ENCODE measurements around the gene ZCCHC7. TPM values are rescaled to one million over a fixed set of nuclear protein-coding genes. Genes with fewer than 3 reads are reported as not detected.

The ZCCHC7 gene
- total RNA-seq, 1 donor from 2014 or later = 20.9 TPM

GRCh38 chr9:37284636-37285035 is 164.3 kb downstream of the ZCCHC7 start:
- ATAC-seq = no peak
- H3K9me3 ChIP-seq = no peaks in the 10 kb centered on the region
- H3K27ac ChIP-seq = no peak overlapping the region
- intact Hi-C loops (cut with DNase I) = no loop called here
- no peak overlapping the region for H3K4me3 ChIP-seq
- H3K27me3 ChIP-seq = no peaks in the 10 kb centered on the region
- TF ChIP-seq CTCF (IDR thresholded peaks at IDR 0.05) = no peak
- DNase-seq = no peak
- no peaks in the 10 kb centered on the region for H3K36me3 ChIP-seq
- H3K4me1 ChIP-seq = no peaks in the 10 kb centered on the region

DNA sequence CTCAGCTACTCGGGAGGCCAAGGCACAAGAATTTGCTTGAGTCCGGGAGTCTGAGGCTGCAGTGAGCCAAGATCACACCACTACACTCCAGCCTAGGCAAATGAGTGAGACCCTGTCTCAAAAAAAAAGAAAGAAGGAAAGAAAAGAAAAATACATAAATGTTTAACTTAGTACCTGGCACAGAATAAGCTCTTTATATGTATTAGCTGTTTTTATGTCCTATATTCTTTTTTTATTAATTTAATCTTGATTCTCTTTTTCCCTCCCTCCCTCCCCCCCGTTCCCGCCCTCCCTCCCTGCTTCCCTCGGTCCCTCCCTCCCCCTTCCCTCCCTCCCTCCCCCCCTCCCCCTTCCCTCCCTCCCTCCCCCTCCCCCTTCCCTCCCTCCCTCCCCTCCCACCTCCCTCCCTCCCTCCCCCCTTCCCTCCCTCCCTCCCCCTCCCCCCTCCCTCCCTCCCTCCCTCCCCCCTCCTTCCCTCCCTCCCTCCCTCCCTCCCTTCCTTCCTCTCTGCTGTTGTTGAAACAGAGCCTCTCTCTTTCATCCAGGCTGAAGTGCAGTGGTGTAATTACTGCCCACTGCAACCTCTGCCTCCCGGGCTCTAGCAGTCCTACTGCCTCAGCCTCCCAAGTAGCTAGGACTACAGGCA is 166.3 kb downstream of the ZCCHC7 start:
- no peak overlapping the region for H3K4me3 ChIP-seq
- H3K9me3 ChIP-seq = no peaks in the 10 kb centered on the region
- no peaks in the 10 kb centered on the region for H3K36me3 ChIP-seq
- no peak for TF ChIP-seq CTCF (IDR thresholded peaks at IDR 0.05)
- no peak for DNase-seq
- intact Hi-C loops (cut with DNase I) = no loop called here
- H3K27me3 ChIP-seq = no peaks in the 10 kb centered on the region
- H3K4me1 ChIP-seq = no peaks in the 10 kb centered on the region
- H3K27ac ChIP-seq = no peak overlapping the region
- no peak for ATAC-seq

DNA sequence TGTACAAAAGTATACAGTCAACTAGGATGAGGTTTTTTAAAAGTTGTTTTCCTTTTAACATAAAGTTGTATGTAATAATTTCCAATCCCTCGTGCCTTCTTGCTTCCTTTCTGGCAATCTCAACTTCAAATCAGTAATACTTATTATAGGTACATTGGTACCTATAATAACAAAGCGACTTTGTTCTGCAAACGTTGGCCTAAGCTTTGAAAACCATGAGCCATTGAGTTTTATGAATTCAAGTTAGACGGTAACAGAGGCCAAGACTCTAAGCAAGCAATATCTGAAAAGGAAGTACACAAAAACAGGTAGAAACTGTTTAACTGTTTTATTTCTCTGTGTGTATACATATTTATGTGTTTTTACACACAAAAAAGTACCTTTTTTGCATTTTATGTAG is 166.9 kb downstream of the ZCCHC7 start:
- no peaks in the 10 kb centered on the region for H3K9me3 ChIP-seq
- no peaks in the 10 kb centered on the region for H3K27me3 ChIP-seq
- DNase-seq = no peak
- intact Hi-C loops (cut with DNase I) = no loop called here
- H3K4me3 ChIP-seq = no peak overlapping the region
- no peak overlapping the region for H3K27ac ChIP-seq
- ATAC-seq = no peak
- no peaks in the 10 kb centered on the region for H3K4me1 ChIP-seq
- TF ChIP-seq CTCF (IDR thresholded peaks at IDR 0.05) = no peak
- H3K36me3 ChIP-seq = no peaks in the 10 kb centered on the region

DNA sequence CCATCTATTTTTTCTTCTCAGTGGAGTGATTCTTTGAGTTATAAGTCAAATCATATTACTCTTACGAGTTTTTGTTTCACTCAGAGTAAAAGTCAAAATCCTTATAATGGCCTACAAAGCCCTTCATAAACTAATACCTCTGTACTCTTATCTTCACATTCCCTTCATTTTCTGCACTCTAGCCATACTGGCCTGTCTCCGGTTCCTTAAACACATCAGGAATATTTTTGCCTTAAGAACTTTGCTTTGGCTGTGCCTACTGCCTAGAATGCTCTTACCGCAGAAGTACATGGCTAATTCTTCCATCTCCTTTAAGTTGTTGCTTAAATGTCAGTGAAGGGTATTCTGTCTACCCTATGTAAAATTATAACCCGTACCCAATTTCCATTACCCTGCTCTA is 169.3 kb downstream of the ZCCHC7 start:
- TF ChIP-seq CTCF (IDR thresholded peaks at IDR 0.05) = no peak
- DNase-seq (no peak), ATAC-seq (no peak)
- no peak overlapping the region for H3K27ac ChIP-seq
- intact Hi-C loops (cut with DNase I) = no loop called here
- no peaks in the 10 kb centered on the region for H3K9me3 ChIP-seq
- no peaks in the 10 kb centered on the region for H3K36me3 ChIP-seq
- H3K4me3 ChIP-seq = no peak overlapping the region
- no peaks in the 10 kb centered on the region for H3K4me1 ChIP-seq
- H3K27me3 ChIP-seq = no peaks in the 10 kb centered on the region

DNA sequence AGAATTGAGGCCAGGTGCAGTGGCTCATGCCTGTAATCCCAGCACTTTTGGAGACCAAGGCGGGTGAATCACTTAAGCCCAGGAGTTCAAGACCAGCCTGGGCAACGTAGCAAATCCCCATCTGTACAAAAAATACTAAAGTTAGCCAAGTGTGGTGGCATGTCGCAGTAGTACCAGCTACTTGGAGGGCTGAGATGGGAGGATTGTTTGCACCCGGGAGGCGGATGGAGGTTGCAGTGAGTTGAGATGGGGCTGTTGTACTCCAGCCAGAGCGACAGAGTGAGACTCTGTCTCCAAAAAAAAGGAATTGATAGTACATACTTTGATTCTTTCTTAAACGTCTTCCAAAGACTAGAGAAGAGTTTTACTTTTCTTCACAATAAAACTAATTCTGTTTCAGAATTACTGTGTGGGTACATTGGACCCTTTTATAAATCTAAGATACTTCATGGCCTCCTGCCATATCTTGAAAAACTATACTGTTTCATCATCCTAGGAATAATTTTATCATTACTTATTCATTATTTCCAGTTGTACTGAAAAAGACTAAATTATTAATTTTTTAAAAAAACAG is 170.1 kb downstream of the ZCCHC7 start:
- H3K27me3 ChIP-seq = no peaks in the 10 kb centered on the region
- no peaks in the 10 kb centered on the region for H3K36me3 ChIP-seq
- no peak for TF ChIP-seq CTCF (IDR thresholded peaks at IDR 0.05)
- no peaks in the 10 kb centered on the region for H3K4me1 ChIP-seq
- no peak overlapping the region for H3K4me3 ChIP-seq
- H3K9me3 ChIP-seq = no peaks in the 10 kb centered on the region
- ATAC-seq (no peak), DNase-seq (no peak)
- H3K27ac ChIP-seq = no peak overlapping the region
- intact Hi-C loops (cut with DNase I) = no loop called here
